WTC11 (cell line): ENCODE data around the gene PCSK9. TPM values are rescaled to one million over a fixed set of nuclear protein-coding genes. Genes with fewer than 3 reads are reported as not detected.

Experiments used
- ATAC-seq: fragments of 200-7000 bp; cut with Tn5 transposase; 2 replicates; pipeline ENCODE4 v1.10.0; 2021; ENCODE audit warnings: mild to moderate bottlenecking, moderate library complexity
- CTCF ChIA-PET: fragments of 300-600 bp; sonication (Branson Sonifier 250); formaldehyde crosslinking; loops from one replicate; lab custom pipeline; 2021; ENCODE audit warnings: antibody characterized with exemption; lab: Charles Lee
- POLR2A ChIA-PET: fragments of 350-600 bp; sonication (Branson Sonifier 250); formaldehyde crosslinking; loops from one replicate; lab custom pipeline; 2021; ENCODE audit warnings: antibody characterized with exemption; lab: Charles Lee
- DNase-seq: peaks from one replicate; pipeline ENCODE4 v3.0.0; 2021; ENCODE audit warnings: low spot score
- H3K27ac Mint-ChIP-seq: 2 replicates; pipeline ENCODE4 v1.8.0; 2021; ENCODE audit warnings: mixed read lengths
- H3K27me3 Mint-ChIP-seq: 2 replicates; pipeline ENCODE4 v1.8.0; 2021; ENCODE audit warnings: low read depth, mild to moderate bottlenecking, moderate library complexity, mixed read lengths
- H3K36me3 Mint-ChIP-seq: 2 replicates; pipeline ENCODE4 v1.8.0; 2021; ENCODE audit warnings: mixed read lengths
- H3K4me1 Mint-ChIP-seq: 2 replicates; pipeline ENCODE4 v1.8.0; 2022; ENCODE audit warnings: mixed read lengths
- H3K4me3 Mint-ChIP-seq: 2 replicates; pipeline ENCODE4 v1.8.0; 2021; ENCODE audit warnings: mild to moderate bottlenecking, moderate library complexity, mixed read lengths
- H3K9me3 Mint-ChIP-seq: 2 replicates; pipeline ENCODE4 v1.8.0; 2021; ENCODE audit warnings: mixed read lengths
- ELF4 ChIP-seq: sonication (generic); formaldehyde crosslinking; IDR thresholded peaks from 2 replicates; pipeline ENCODE4 v1.8.1; 2022; ENCODE audit warnings: low read depth, mild to moderate bottlenecking, moderate library complexity, missing genetic modification reagents
- EMX1 ChIP-seq: fragments of 250-450 bp; sonication (Bioruptor Pico); IDR thresholded peaks from 2 replicates; pipeline ENCODE4 v1.8.0; 2021; ENCODE audit warnings: mild to moderate bottlenecking
- FOXP1 ChIP-seq: sonication (generic); formaldehyde crosslinking; IDR thresholded peaks from 2 replicates; pipeline ENCODE4 v1.8.0; 2022; ENCODE audit warnings: missing genetic modification reagents, mild to moderate bottlenecking, moderate library complexity, borderline replicate concordance
- GTF2I ChIP-seq: fragments of 250-450 bp; sonication (Bioruptor Pico); conservative IDR thresholded peaks from 2 replicates; pipeline ENCODE4 v1.4.0; 2021; ENCODE audit warnings: mild to moderate bottlenecking
- HMGXB4 ChIP-seq: sonication (generic); formaldehyde crosslinking; IDR thresholded peaks from 2 replicates; pipeline ENCODE4 v1.8.1; 2023; ENCODE audit warnings: mild to moderate bottlenecking, moderate library complexity, missing genetic modification reagents
- MLX ChIP-seq: sonication (generic); formaldehyde crosslinking; IDR thresholded peaks from 2 replicates; pipeline ENCODE4 v1.8.1; 2023; ENCODE audit warnings: mild to moderate bottlenecking, missing genetic modification reagents, moderate library complexity
- MYBL2 ChIP-seq: sonication (generic); formaldehyde crosslinking; IDR thresholded peaks from 2 replicates; pipeline ENCODE4 v1.8.1; 2023; ENCODE audit warnings: mild to moderate bottlenecking, moderate library complexity, missing genetic modification reagents
- NFATC4 ChIP-seq: fragments of 250-450 bp; sonication (Bioruptor Pico); IDR thresholded peaks from 2 replicates; pipeline ENCODE4 v1.9.0; 2021; ENCODE audit warnings: mild to moderate bottlenecking
- RELA ChIP-seq: sonication (generic); formaldehyde crosslinking; IDR thresholded peaks from 2 replicates; pipeline ENCODE4 v1.8.1; 2022; ENCODE audit warnings: missing genetic modification reagents, mild to moderate bottlenecking, borderline replicate concordance
- SP1 ChIP-seq: sonication (generic); formaldehyde crosslinking; conservative IDR thresholded peaks from 2 replicates; pipeline ENCODE4 v1.8.1; 2022; ENCODE audit warnings: missing genetic modification reagents
- TCF7 ChIP-seq: sonication (generic); formaldehyde crosslinking; IDR thresholded peaks from 2 replicates; pipeline ENCODE4 v1.8.0; 2022; ENCODE audit warnings: mild to moderate bottlenecking, low read depth, missing genetic modification reagents, moderate library complexity
- TEAD4 ChIP-seq: sonication (generic); formaldehyde crosslinking; IDR thresholded peaks from 2 replicates; pipeline ENCODE4 v1.8.0; 2022; ENCODE audit warnings: mild to moderate bottlenecking, missing genetic modification reagents
- ZNF138 ChIP-seq: sonication (generic); formaldehyde crosslinking; conservative IDR thresholded peaks from 2 replicates; pipeline ENCODE4 v1.8.1; 2022; ENCODE audit warnings: mild to moderate bottlenecking, moderate library complexity, missing genetic modification reagents
- ZNF281 ChIP-seq: sonication (generic); formaldehyde crosslinking; IDR thresholded peaks from 2 replicates; pipeline ENCODE4 v1.8.0; 2023; ENCODE audit warnings: mild to moderate bottlenecking, missing genetic modification reagents
- ZNF396 ChIP-seq: fragments of 250-450 bp; sonication (Bioruptor Pico); IDR thresholded peaks from 2 replicates; pipeline ENCODE4 v1.8.0; 2021; ENCODE audit warnings: mild to moderate bottlenecking, moderate library complexity, borderline replicate concordance
- ZNF416 ChIP-seq: fragments of 250-450 bp; sonication (Bioruptor Pico); IDR thresholded peaks from 2 replicates; pipeline ENCODE4 v1.9.0; 2021; ENCODE audit warnings: mild to moderate bottlenecking, inconsistent platforms
- total RNA-seq: library from RNA; stranded (reverse); gene quantifications from 3 replicates; pipeline ENCODE4 v1.2.3, GENCODE V29; 2021
- TF ChIP-seq, protein P1 (sequence below): sonication (generic); formaldehyde crosslinking; IDR thresholded peaks from 2 replicates; pipeline ENCODE4 v1.8.1; 2023; ENCODE audit warnings: mild to moderate bottlenecking, missing genetic modification reagents
- TF ChIP-seq, protein P2 (sequence below): sonication (generic); formaldehyde crosslinking; IDR thresholded peaks from 2 replicates; pipeline ENCODE4 v1.8.0; 2022; ENCODE audit warnings: mild to moderate bottlenecking, missing genetic modification reagents
- TF ChIP-seq, protein P3 (sequence below): sonication (generic); formaldehyde crosslinking; IDR thresholded peaks from 2 replicates; pipeline ENCODE4 v1.8.1; 2022; ENCODE audit warnings: mild to moderate bottlenecking, missing genetic modification reagents, moderate library complexity, borderline replicate concordance
- TF ChIP-seq, protein P4 (sequence below): sonication (generic); formaldehyde crosslinking; IDR thresholded peaks from 2 replicates; pipeline ENCODE4 v1.8.1; 2023; ENCODE audit warnings: mild to moderate bottlenecking, missing genetic modification reagents, moderate library complexity

Gene PCSK9
- total RNA-seq, 1 experiment from 2014 or later: 73.2 TPM

GRCh38 chr1:55059302-55060132 is 20.2 kb downstream of the PCSK9 start:
- ChIA-PET POLR2A (no interaction called here), CTCF (interaction anchor here (1.3 to 2.5 kb wide), 2 partner anchors 38 to 114 kb away, joined by 4 to 6 read pairs; no protein-coding TSS in a partner anchor)
- Mint-ChIP-seq H3K9me3 (no peaks in the 10 kb centered on the region), H3K4me1 (no peaks in the 10 kb centered on the region), H3K36me3 (peaks cover 39% of the 10 kb centered on the region), H3K27me3 (no peaks in the 10 kb centered on the region), H3K27ac (no peak overlapping the region), H3K4me3 (no peak overlapping the region)
- no peak for ATAC-seq
- DNase-seq: no peak
- TF ChIP-seq TCF7 (no peak), HMGXB4 (CRISPR knock-in tag) (no peak), MLX (CRISPR knock-in tag) (no peak), TEAD4 (CRISPR knock-in tag) (no peak), ZNF138 (CRISPR knock-in tag) (no peak), ZNF281 (CRISPR knock-in tag) (no peak), ELF4 (CRISPR knock-in tag) (no peak), ZNF416 (CRISPR knock-in tag) (no peak), MYBL2 (CRISPR knock-in tag) (no peak)

DNA sequence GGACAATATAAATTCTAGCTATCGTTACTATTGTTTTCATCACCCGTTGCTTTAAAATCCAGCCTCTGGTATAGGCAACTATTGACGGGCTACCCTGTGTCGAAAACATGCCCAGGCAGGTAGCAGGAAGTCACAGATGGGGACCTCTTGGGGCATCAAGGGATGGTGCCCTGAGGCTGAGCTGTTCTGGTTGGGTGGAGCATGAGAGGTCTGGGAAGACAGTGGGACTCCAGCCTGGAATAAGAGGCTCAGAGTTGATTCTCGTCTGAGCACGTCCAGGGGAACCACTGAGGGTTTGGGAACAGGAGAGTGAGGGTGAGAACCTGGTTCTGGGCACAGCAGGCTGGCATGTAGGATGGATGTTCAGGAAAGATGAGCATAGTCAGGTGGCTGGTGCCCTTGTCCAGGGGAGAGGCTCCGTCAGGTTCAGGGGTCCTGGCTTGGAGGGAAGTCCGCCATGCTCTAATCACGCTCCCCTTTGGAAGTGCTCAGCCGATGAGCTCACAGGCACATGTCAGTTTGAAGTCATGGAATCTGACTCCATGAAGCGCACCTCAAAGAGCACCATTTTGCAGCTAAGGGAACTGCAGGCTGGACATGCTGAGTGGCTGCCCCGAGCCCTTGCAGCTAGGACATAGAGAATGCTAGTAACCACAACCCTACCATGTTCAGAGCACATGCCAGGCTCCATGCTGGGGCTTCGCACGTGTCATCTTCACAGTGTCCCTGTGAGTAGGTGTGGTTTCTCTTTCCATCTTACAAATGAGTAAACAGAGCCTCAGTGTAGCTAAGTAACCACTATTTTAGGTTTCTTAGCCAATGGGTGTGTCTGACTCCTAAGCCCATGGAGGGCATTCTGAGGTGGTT is 21.0 kb downstream of the PCSK9 start:
- H3K36me3 Mint-ChIP-seq: peaks cover 38% of the 10 kb centered on the region
- H3K27ac Mint-ChIP-seq: peak overlapping the region; percentile 71
- ATAC-seq: no peak
- no peaks in the 10 kb centered on the region for H3K27me3 Mint-ChIP-seq
- no peaks in the 10 kb centered on the region for H3K9me3 Mint-ChIP-seq
- ChIA-PET POLR2A (no interaction called here), CTCF (interaction anchor here (1.1 to 2.5 kb wide), 3 partner anchors 38 to 115 kb away, joined by 3 to 6 read pairs (median 4); no protein-coding TSS in a partner anchor)
- no peaks in the 10 kb centered on the region for H3K4me1 Mint-ChIP-seq
- no peak overlapping the region for H3K4me3 Mint-ChIP-seq
- no peak for DNase-seq
- TF ChIP-seq, protein P1, sequence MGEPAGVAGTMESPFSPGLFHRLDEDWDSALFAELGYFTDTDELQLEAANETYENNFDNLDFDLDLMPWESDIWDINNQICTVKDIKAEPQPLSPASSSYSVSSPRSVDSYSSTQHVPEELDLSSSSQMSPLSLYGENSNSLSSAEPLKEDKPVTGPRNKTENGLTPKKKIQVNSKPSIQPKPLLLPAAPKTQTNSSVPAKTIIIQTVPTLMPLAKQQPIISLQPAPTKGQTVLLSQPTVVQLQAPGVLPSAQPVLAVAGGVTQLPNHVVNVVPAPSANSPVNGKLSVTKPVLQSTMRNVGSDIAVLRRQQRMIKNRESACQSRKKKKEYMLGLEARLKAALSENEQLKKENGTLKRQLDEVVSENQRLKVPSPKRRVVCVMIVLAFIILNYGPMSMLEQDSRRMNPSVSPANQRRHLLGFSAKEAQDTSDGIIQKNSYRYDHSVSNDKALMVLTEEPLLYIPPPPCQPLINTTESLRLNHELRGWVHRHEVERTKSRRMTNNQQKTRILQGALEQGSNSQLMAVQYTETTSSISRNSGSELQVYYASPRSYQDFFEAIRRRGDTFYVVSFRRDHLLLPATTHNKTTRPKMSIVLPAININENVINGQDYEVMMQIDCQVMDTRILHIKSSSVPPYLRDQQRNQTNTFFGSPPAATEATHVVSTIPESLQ (CRISPR knock-in tag): no peak
- TF ChIP-seq NFATC4 (no peak), MYBL2 (CRISPR knock-in tag) (no peak), ZNF396 (no peak), FOXP1 (CRISPR knock-in tag) (no peak), RELA (no peak), EMX1 (CRISPR knock-in tag) (no peak), GTF2I (CRISPR knock-in tag) (no peak), SP1 (no peak)
- TF ChIP-seq, protein P2, sequence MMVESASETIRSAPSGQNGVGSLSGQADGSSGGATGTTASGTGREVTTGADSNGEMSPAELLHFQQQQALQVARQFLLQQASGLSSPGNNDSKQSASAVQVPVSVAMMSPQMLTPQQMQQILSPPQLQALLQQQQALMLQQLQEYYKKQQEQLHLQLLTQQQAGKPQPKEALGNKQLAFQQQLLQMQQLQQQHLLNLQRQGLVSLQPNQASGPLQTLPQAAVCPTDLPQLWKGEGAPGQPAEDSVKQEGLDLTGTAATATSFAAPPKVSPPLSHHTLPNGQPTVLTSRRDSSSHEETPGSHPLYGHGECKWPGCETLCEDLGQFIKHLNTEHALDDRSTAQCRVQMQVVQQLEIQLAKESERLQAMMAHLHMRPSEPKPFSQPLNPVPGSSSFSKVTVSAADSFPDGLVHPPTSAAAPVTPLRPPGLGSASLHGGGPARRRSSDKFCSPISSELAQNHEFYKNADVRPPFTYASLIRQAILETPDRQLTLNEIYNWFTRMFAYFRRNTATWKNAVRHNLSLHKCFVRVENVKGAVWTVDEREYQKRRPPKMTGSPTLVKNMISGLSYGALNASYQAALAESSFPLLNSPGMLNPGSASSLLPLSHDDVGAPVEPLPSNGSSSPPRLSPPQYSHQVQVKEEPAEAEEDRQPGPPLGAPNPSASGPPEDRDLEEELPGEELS (CRISPR knock-in tag): no peak
- TF ChIP-seq, protein P3, sequence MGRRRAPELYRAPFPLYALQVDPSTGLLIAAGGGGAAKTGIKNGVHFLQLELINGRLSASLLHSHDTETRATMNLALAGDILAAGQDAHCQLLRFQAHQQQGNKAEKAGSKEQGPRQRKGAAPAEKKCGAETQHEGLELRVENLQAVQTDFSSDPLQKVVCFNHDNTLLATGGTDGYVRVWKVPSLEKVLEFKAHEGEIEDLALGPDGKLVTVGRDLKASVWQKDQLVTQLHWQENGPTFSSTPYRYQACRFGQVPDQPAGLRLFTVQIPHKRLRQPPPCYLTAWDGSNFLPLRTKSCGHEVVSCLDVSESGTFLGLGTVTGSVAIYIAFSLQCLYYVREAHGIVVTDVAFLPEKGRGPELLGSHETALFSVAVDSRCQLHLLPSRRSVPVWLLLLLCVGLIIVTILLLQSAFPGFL (CRISPR knock-in tag): no peak
- TF ChIP-seq, protein P4, sequence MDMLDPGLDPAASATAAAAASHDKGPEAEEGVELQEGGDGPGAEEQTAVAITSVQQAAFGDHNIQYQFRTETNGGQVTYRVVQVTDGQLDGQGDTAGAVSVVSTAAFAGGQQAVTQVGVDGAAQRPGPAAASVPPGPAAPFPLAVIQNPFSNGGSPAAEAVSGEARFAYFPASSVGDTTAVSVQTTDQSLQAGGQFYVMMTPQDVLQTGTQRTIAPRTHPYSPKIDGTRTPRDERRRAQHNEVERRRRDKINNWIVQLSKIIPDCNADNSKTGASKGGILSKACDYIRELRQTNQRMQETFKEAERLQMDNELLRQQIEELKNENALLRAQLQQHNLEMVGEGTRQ: no peak
